Measurements from ENCODE around the gene PLCD3.

PLCD3 gene

DNA sequence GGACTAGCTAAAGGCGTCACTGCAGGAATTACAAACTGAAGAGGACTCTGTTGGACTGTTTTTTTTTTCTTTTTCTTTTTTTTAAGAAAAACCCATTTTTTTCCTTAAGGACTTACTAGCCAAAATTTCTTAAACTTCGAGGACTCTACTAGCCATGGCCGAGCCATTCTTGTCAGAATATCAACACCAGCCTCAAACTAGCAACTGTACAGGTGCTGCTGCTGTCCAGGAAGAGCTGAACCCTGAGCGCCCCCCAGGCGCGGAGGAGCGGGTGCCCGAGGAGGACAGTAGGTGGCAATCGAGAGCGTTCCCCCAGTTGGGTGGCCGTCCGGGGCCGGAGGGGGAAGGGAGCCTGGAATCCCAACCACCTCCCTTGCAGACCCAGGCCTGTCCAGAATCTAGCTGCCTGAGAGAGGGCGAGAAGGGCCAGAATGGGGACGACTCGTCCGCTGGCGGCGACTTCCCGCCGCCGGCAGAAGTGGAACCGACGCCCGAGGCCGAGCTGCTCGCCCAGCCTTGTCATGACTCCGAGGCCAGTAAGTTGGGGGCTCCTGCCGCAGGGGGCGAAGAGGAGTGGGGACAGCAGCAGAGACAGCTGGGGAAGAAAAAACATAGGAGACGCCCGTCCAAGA lies 16.8 kb upstream of the PLCD3 start:
- DNase-seq (ENCODE audit: low read depth), result peak; percentile 81
- TF ChIP-seq, protein P1, sequence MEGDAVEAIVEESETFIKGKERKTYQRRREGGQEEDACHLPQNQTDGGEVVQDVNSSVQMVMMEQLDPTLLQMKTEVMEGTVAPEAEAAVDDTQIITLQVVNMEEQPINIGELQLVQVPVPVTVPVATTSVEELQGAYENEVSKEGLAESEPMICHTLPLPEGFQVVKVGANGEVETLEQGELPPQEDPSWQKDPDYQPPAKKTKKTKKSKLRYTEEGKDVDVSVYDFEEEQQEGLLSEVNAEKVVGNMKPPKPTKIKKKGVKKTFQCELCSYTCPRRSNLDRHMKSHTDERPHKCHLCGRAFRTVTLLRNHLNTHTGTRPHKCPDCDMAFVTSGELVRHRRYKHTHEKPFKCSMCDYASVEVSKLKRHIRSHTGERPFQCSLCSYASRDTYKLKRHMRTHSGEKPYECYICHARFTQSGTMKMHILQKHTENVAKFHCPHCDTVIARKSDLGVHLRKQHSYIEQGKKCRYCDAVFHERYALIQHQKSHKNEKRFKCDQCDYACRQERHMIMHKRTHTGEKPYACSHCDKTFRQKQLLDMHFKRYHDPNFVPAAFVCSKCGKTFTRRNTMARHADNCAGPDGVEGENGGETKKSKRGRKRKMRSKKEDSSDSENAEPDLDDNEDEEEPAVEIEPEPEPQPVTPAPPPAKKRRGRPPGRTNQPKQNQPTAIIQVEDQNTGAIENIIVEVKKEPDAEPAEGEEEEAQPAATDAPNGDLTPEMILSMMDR (IDR thresholded peaks at IDR 0.05; ENCODE audit: low read length, missing control alignments), result peak; percentile 79
- peak overlapping the region; percentile 99 for H3K4me3 ChIP-seq (replicated peaks; ENCODE audit: low read depth, low read length)

DNA sequence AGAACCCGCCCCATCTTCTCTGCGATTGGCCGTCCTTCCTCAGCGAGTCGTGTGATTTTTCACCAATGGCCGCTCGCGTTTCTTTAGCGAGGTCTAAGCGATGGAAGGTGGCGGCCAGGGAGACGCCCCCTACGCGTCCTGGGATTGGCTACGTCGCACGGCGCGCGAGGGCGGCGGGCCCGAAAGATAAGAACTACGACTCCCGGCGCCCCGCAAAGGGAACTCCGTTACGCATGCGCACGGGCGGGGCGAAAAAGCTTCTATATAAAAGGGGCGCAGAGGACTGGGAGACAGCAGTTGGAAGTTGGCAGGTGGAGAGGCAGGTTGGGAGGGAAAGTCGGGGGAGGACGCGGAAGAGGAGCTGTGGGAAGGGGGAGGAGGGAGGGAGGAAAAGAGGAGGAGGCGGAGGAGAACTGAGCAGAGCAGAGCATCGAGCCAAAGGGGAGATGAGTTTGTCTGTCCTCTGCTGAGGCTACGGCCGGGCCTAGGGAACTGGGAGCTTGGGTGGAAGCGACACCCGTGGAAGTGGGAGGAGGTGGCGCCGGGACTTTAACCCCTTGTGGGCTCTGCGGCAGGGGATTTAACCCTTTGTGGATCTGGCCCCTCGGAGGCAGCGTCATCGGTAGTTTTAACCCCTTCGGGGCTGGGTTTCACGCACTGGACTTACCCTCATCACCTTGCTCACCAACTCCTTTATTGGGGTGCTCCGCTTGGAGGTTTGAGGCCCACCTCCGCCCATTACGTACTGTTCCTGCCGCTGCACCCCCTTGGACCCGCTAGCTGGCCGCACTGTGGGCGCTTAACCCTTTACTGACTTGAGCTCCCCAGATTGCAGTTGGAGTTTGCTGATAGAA lies 16.1 kb upstream of the PLCD3 start, which contains the start of gene HEXIM1:
Gene HEXIM1 (plus strand): TSS at position 293 of the 854 bp plus-strand sequence. CDS start 716 bp downstream, outside the sequence.
- DNase-seq (ENCODE audit: low read depth), result peak; percentile 100

DNA sequence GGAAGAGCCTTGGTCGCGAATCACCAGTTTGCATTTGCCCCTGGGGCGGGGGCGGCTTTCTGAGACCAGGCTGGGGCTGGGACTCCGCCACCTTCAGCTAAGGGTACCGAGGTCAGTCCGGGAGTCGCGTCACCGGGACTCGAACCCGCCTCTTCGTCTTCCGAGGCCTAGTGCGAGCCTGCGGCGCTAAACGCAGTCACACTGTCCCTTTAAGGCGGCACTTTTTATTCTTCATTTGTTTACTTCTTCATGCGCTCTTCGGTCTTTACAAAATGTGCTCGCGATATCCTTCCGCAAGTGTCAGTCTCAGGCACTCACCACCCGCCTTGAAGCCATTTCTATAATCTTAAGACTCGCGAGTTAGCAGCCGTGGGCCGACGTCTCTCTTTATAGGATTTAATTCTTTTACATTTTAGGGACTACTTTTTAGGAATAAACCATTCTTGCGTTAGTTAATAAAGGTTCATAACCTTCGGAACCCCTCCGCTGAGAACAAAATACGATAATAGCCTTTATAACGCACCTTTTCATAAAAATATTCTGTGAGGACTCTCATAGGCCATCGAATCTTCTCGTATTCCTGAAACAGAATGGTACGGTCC lies 15.4 kb upstream of the PLCD3 start:
- peak overlapping the region; percentile 73 for H3K4me3 ChIP-seq (replicated peaks; ENCODE audit: low read depth, low read length)
- DNase-seq (ENCODE audit: low read depth), result peak; percentile 97
- TF ChIP-seq, protein P1 (IDR thresholded peaks at IDR 0.05; ENCODE audit: low read length, missing control alignments), result no peak

More for the DNA sequence above, 16.1 kb upstream of the PLCD3 start, which contains the start of gene HEXIM1:
- H3K4me3 ChIP-seq (replicated peaks; ENCODE audit: low read depth, low read length), result peak within 1 kb of the TSS; percentile 99
- TF ChIP-seq, protein P1 (IDR thresholded peaks at IDR 0.05; ENCODE audit: low read length, missing control alignments), result no peak

DNA sequence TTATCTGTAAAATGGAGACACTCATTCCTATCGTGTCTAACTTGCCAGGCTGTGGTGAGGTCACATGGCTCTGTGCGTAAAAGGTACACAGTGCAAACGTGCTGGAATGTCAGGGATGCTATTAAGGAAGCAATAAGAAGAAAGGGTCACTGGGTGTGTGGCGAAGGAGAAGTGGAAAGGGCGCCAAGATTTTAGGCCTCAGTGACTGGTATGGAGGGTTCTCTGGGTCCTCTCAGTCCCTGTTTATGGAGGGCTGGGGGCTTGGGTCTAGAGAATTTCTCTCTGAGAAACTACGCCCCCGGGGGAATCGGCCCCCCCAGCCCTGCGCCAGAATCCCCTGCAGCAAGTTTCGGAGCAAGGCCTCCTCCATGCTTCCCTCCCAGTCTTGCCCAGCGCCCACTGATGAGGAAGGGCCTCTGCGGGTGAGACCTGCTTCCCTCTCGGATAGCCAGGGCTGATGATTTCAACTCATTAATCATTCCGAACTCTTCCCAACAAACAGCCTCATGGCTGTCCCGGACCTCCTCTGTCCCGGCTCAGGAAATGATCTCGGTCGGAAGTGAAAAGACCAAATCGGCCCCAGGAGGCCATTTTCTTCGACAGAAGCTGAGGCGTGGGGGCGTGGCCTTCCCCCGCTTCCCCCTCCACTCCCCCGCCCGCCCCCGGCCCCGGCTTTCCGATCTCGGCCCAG lies 14.7 kb upstream of the PLCD3 start:
- peak; percentile 79 for DNase-seq (ENCODE audit: low read depth)
- TF ChIP-seq, protein P1 (IDR thresholded peaks at IDR 0.05; ENCODE audit: low read length, missing control alignments), result no peak
- H3K4me3 ChIP-seq (replicated peaks; ENCODE audit: low read depth, low read length), result peak overlapping the region; percentile 73

DNA sequence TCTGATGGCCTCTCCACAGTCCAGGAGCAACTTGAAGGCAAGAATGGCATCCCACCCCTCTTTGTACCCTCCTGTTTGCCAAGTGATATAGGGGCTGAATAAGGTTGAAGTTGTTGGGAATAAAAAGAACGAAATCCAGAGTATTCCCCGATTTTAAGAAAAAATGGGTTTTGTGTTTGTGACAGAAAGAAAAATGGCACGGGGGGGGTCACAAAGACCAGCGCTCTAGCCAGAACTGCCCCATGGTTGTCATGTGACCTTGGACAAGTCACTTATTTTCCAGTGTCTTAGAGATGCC lies 14.2 kb upstream of the PLCD3 start:
- peak overlapping the region; percentile 73 for H3K4me3 ChIP-seq (replicated peaks; ENCODE audit: low read depth, low read length)
- no peak for DNase-seq (ENCODE audit: low read depth)
- TF ChIP-seq, protein P1 (IDR thresholded peaks at IDR 0.05; ENCODE audit: low read length, missing control alignments), result no peak

DNA sequence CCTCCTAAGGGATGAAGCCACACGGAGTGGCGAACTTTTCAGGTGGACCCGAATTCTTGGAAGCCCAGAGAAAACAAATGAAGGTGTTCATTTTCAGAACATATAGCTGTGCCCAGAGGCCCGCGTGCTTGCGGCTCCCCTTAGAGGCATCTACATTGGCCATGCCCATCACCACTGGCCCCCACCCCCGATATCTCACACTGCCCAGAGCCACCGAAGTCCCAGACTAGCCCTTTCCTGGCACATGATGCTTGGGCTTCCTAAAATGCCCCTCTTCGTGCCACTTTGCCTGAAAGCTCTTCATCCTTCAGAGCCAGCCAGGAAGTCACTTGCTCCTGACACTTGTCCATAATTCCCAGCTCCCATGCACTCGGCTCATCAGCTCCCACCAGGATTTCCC lies 13.9 kb upstream of the PLCD3 start:
- no peak overlapping the region for H3K4me3 ChIP-seq (replicated peaks; ENCODE audit: low read depth, low read length)
- DNase-seq (ENCODE audit: low read depth), result no peak

More for the DNA sequence above, 13.9 kb upstream of the PLCD3 start:
- TF ChIP-seq, protein P1 (IDR thresholded peaks at IDR 0.05; ENCODE audit: low read length, missing control alignments), result no peak

All from fibroblast of pulmonary artery (primary cell).